ENCODE results near the gene RCAN3.

Gene RCAN3

DNA sequence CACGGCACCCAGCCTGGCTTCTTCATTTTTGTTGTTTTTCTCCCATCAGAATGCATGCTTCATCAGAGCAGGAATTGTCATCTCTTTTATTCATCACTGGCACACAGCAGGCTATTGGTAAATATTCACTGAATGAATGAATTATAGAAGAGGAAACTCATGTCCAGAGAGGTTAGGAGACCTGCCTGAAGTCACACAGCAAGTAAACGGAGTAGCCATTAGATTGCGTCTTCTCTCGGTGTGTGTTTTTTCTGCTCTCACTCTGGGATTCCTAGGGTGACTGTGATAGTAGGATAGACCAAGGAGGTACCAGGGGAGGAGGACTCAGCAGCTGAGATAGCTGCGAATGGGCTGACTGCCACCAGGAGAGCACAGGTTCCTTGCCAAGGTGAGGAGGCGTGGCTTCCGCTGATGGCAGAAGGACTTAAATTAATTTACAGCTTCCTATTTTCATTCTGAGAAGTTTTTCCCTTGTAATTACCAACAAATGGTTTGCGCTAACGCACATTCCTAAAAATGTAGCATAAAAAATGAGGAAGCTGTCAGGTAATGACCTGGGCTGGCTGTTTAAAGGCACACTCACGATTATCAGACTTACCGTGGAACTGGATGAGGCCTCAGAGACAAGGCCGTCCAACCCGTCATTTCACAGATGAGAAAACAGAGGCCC is 48.8 kb downstream of the RCAN3 start:
- Histone ChIP-seq H3K9ac (ENCODE audit: low read length) (no peak overlapping the region), H3K9me3 (ENCODE audit: control insufficient read depth, insufficient read depth, low read depth, low read length) (no peaks in the 10 kb centered on the region), H3K4me1 (ENCODE audit: control insufficient read depth, insufficient read depth, low read length) (peaks cover 7% of the 10 kb centered on the region; the same call in 1 of the 2 replicates), H3K27ac (ENCODE audit: low read depth, low read length) (no peak overlapping the region), H3K27me3 (ENCODE audit: control insufficient read depth, insufficient read depth, low read length) (peaks cover 25% of the 10 kb centered on the region), H3K4me3 (ENCODE audit: low read depth, low read length) (no peak overlapping the region), H3K36me3 (ENCODE audit: control insufficient read depth, insufficient read depth, low read length) (no peaks in the 10 kb centered on the region)

DNA sequence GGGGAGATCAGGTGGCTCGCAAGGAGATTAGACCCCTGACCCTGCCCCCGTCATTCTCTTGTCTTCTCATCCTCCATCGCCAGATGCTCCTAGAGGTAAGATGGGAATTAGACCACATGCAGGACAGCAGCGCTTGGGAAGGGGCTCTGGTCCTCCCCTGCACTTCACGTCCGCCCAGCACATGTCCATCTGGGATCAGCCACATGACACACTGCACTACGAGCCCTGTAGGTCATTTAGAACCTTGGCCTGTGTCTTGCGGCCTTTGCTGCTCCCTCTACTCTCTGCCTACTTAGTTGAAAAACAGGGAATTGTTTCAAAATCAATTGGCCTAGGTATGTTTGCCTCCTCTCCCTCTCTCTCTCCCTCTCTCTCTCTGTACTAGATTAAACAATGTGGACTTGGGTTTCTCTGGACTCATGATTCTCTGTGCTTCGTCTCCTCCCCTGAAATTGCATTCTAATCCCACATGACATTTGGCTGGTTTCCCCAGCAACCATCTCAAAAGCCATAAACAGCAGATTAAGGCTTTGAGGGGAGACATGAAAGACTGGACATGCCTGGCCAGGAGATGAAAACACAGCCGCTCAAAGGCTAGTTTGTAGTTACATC is 49.4 kb downstream of the RCAN3 start:
- Histone ChIP-seq H3K36me3 (ENCODE audit: control insufficient read depth, insufficient read depth, low read length) (no peaks in the 10 kb centered on the region), H3K4me3 (ENCODE audit: low read depth, low read length) (no peak overlapping the region), H3K27me3 (ENCODE audit: control insufficient read depth, insufficient read depth, low read length) (peaks cover 32% of the 10 kb centered on the region), H3K27ac (ENCODE audit: low read depth, low read length) (no peak overlapping the region), H3K9me3 (ENCODE audit: control insufficient read depth, insufficient read depth, low read depth, low read length) (no peaks in the 10 kb centered on the region), H3K4me1 (ENCODE audit: control insufficient read depth, insufficient read depth, low read length) (peaks cover 8% of the 10 kb centered on the region; the same call in 1 of the 2 replicates), H3K9ac (ENCODE audit: low read length) (no peak overlapping the region)

- H3K9me3 ChIP-seq (ENCODE audit: control insufficient read depth, insufficient read depth, low read depth, low read length), result no peaks in the 10 kb centered on the region
- H3K36me3 ChIP-seq (ENCODE audit: control insufficient read depth, insufficient read depth, low read length), result no peaks in the 10 kb centered on the region
- no peak overlapping the region for H3K27ac ChIP-seq (ENCODE audit: low read depth, low read length)
- H3K4me3 ChIP-seq (ENCODE audit: low read depth, low read length), result no peak overlapping the region
- H3K4me1 ChIP-seq (ENCODE audit: control insufficient read depth, insufficient read depth, low read length), result peaks cover 8% of the 10 kb centered on the region; the same call in 1 of the 2 replicates
- no peak overlapping the region for H3K9ac ChIP-seq (ENCODE audit: low read length)
- H3K27me3 ChIP-seq (ENCODE audit: control insufficient read depth, insufficient read depth, low read length), result peaks cover 45% of the 10 kb centered on the region
Measured at GRCh38 chr1:24553931-24554330, 51.3 kb downstream of the RCAN3 start.

DNA sequence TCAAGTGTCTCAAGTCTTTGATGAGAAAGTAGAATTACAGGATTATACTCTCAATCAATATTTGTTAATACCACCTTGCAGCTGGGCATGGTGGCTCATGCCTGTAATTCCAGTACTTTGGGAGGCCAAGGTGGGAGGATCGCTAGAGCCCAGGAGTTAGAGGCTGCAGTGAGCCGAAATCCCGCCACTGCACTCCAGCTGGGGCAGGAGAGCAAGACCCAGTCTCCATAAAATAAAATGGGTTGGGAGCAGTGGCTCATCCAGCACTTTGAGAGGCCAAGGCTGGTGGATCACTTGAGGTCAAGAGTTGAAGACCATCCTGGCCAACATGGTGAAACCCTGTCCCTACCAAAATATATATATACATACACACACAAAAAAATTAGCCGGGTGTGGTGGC is 52.1 kb downstream of the RCAN3 start:
- no peak overlapping the region for H3K27ac ChIP-seq (ENCODE audit: low read depth, low read length)
- H3K36me3 ChIP-seq (ENCODE audit: control insufficient read depth, insufficient read depth, low read length), result no peaks in the 10 kb centered on the region
- peaks cover 8% of the 10 kb centered on the region; the same call in 1 of the 2 replicates for H3K4me1 ChIP-seq (ENCODE audit: control insufficient read depth, insufficient read depth, low read length)
- no peak overlapping the region for H3K9ac ChIP-seq (ENCODE audit: low read length)
- H3K9me3 ChIP-seq (ENCODE audit: control insufficient read depth, insufficient read depth, low read depth, low read length), result no peaks in the 10 kb centered on the region
- H3K27me3 ChIP-seq (ENCODE audit: control insufficient read depth, insufficient read depth, low read length), result peaks cover 45% of the 10 kb centered on the region
- H3K4me3 ChIP-seq (ENCODE audit: low read depth, low read length), result no peak overlapping the region

- no peaks in the 10 kb centered on the region for H3K36me3 ChIP-seq (ENCODE audit: control insufficient read depth, insufficient read depth, low read length)
- peaks cover 8% of the 10 kb centered on the region; the same call in 1 of the 2 replicates for H3K4me1 ChIP-seq (ENCODE audit: control insufficient read depth, insufficient read depth, low read length)
- no peak within 1 kb of the TSS for H3K9ac ChIP-seq (ENCODE audit: low read length)
- peak within 1 kb of the TSS; percentile 54 for H3K4me3 ChIP-seq (ENCODE audit: low read depth, low read length)
- H3K27ac ChIP-seq (ENCODE audit: low read depth, low read length), result no peak within 1 kb of the TSS
- peaks cover 45% of the 10 kb centered on the region for H3K27me3 ChIP-seq (ENCODE audit: control insufficient read depth, insufficient read depth, low read length)
- H3K9me3 ChIP-seq (ENCODE audit: control insufficient read depth, insufficient read depth, low read depth, low read length), result no peaks in the 10 kb centered on the region
Measured at GRCh38 chr1:24555591-24556413, 53.2 kb downstream of the RCAN3 start, which contains the start of gene NCMAP. TSS of gene NCMAP (plus strand) at chr1:24556087. CDS start at chr1:24595431, 39,344 bp downstream.

GRCh38 chr1:24556414-24556795 is 53.8 kb downstream of the RCAN3 start:
- Histone ChIP-seq H3K4me3 (ENCODE audit: low read depth, low read length) (peak overlapping the region; percentile 54), H3K9me3 (ENCODE audit: control insufficient read depth, insufficient read depth, low read depth, low read length) (no peaks in the 10 kb centered on the region), H3K9ac (ENCODE audit: low read length) (no peak overlapping the region), H3K27me3 (ENCODE audit: control insufficient read depth, insufficient read depth, low read length) (peaks cover 45% of the 10 kb centered on the region), H3K36me3 (ENCODE audit: control insufficient read depth, insufficient read depth, low read length) (no peaks in the 10 kb centered on the region), H3K27ac (ENCODE audit: low read depth, low read length) (no peak overlapping the region), H3K4me1 (ENCODE audit: control insufficient read depth, insufficient read depth, low read length) (peaks cover 8% of the 10 kb centered on the region; the same call in 1 of the 2 replicates)

DNA sequence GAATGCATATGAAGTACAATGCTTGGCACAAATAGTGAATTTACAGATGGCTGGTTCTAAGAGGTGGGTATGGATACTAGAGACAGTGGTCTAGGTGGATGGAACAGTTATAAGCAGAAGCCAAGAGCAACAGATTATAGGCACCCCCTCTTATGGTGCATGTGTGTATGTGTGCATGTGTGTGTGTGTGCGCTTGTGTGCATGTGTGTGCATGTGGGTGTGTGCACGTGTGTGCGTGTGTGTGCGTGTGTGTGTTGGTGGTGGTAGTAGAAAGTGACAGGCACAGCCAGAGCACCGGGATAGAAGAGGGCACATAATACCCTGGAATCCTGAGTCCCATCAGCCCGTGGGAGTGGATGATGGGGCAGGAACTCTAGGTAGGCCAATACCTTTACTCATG is 54.6 kb downstream of the RCAN3 start:
- Histone ChIP-seq H3K9me3 (ENCODE audit: control insufficient read depth, insufficient read depth, low read depth, low read length) (no peaks in the 10 kb centered on the region), H3K27me3 (ENCODE audit: control insufficient read depth, insufficient read depth, low read length) (peaks cover 45% of the 10 kb centered on the region), H3K4me3 (ENCODE audit: low read depth, low read length) (no peak overlapping the region), H3K9ac (ENCODE audit: low read length) (no peak overlapping the region), H3K36me3 (ENCODE audit: control insufficient read depth, insufficient read depth, low read length) (no peaks in the 10 kb centered on the region), H3K4me1 (ENCODE audit: control insufficient read depth, insufficient read depth, low read length) (peaks cover 7% of the 10 kb centered on the region; the same call in 1 of the 2 replicates), H3K27ac (ENCODE audit: low read depth, low read length) (no peak overlapping the region)

- Histone ChIP-seq H3K4me3 (ENCODE audit: low read depth, low read length) (no peak overlapping the region), H3K27ac (ENCODE audit: low read depth, low read length) (no peak overlapping the region), H3K27me3 (ENCODE audit: control insufficient read depth, insufficient read depth, low read length) (peaks cover 45% of the 10 kb centered on the region), H3K9me3 (ENCODE audit: control insufficient read depth, insufficient read depth, low read depth, low read length) (no peaks in the 10 kb centered on the region), H3K9ac (ENCODE audit: low read length) (no peak overlapping the region), H3K4me1 (ENCODE audit: control insufficient read depth, insufficient read depth, low read length) (peaks cover 7% of the 10 kb centered on the region; the same call in 1 of the 2 replicates), H3K36me3 (ENCODE audit: control insufficient read depth, insufficient read depth, low read length) (no peaks in the 10 kb centered on the region)
Measured at GRCh38 chr1:24557711-24558131, 55.1 kb downstream of the RCAN3 start.

- H3K27ac ChIP-seq (ENCODE audit: low read depth, low read length), result no peak overlapping the region
- no peak overlapping the region for H3K4me3 ChIP-seq (ENCODE audit: low read depth, low read length)
- no peak overlapping the region for H3K9ac ChIP-seq (ENCODE audit: low read length)
- H3K4me1 ChIP-seq (ENCODE audit: control insufficient read depth, insufficient read depth, low read length), result peaks cover 9% of the 10 kb centered on the region; the same call in 1 of the 2 replicates
- H3K36me3 ChIP-seq (ENCODE audit: control insufficient read depth, insufficient read depth, low read length), result no peaks in the 10 kb centered on the region
- peaks cover 45% of the 10 kb centered on the region for H3K27me3 ChIP-seq (ENCODE audit: control insufficient read depth, insufficient read depth, low read length)
- H3K9me3 ChIP-seq (ENCODE audit: control insufficient read depth, insufficient read depth, low read depth, low read length), result no peaks in the 10 kb centered on the region
Measured at GRCh38 chr1:24558455-24558854, 55.8 kb downstream of the RCAN3 start.

DNA sequence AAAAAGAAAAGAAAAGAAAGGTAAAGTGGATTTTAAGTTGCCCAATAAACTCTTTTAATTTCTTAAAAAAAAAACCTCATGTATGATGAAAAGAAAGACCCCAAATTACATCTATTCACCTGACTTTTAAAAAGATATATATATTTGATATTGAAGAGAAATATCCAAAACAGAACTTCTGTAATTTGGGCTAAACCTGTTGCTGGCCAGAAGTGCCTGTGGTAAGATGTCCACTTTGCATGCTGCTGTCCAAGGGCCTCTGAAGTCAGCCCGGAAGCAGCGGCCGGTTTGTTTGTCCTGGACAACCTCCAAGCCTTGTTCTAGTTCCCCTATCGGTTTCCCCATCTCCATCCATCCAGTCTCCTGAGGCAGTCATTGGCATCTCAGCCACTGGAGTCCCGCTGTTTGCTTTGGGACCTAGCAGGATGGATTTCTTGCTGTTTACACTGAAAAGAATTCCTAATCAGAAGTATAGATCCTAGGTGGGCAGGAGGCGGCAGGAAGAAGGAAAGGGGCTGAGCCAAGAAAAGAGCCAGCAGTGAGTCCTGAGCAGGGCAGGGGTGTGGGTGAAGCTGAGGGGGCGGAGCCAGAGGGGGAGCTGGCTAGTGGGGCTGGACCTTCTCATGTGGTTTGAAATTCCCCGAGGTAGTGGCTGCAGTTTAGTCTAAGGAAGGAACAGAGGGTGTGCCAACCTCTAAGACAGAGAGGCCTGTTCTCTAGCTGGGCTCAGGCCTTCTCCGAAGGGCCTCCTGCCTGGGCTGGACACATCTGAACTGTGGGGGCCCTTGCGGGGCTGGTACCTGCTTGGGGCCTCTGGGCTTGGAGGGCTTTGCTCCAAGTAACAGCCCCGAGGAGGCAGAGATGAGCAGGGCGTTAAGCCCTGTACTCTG is 56.5 kb downstream of the RCAN3 start:
- Histone ChIP-seq H3K36me3 (ENCODE audit: control insufficient read depth, insufficient read depth, low read length) (no peaks in the 10 kb centered on the region), H3K9ac (ENCODE audit: low read length) (no peak overlapping the region), H3K9me3 (ENCODE audit: control insufficient read depth, insufficient read depth, low read depth, low read length) (no peaks in the 10 kb centered on the region), H3K4me1 (ENCODE audit: control insufficient read depth, insufficient read depth, low read length) (peaks cover 9% of the 10 kb centered on the region; the same call in 1 of the 2 replicates), H3K27ac (ENCODE audit: low read depth, low read length) (no peak overlapping the region), H3K4me3 (ENCODE audit: low read depth, low read length) (no peak overlapping the region), H3K27me3 (ENCODE audit: control insufficient read depth, insufficient read depth, low read length) (peaks cover 41% of the 10 kb centered on the region)

All from HUES6 (cell line).